Liver (tissue), 9 donors: Measurements from ENCODE around the gene RRP8. TPM values are rescaled to one million over a fixed set of nuclear protein-coding genes. Genes with fewer than 3 reads are reported as not detected.

Experiments
- DNase-seq: peaks from one replicate; pipeline ENCODE4 v3.0.0-alpha.2; 2017; ENCODE audit warnings: low spot score
- H3K27ac ChIP-seq, 2 donors: one replicate each; pipeline ENCODE4 v1.7.0; 2013; ENCODE audit warnings: inconsistent platforms in 2 of 2, low read length in 2 of 2, control low read depth in 1 of 2, low read depth in 1 of 2, mild to moderate bottlenecking in 1 of 2
- H3K27me3 ChIP-seq, 4 donors: one replicate each; pipeline versions ENCODE4 v1.6.1 to v1.7.0; 2013; ENCODE audit warnings: low read length in 3 of 4, inconsistent platforms in 1 of 4, mild to moderate bottlenecking in 1 of 4, moderate library complexity in 1 of 4; ENCODE audit not compliant: control insufficient read depth in 4 of 4, insufficient read depth in 4 of 4
- H3K36me3 ChIP-seq, 4 donors: one replicate each; pipeline versions ENCODE4 v1.6.1 to v1.7.0; 2013; ENCODE audit warnings: low read length in 3 of 4, mild to moderate bottlenecking in 3 of 4, low read depth in 1 of 4, moderate library complexity in 1 of 4; ENCODE audit not compliant: control insufficient read depth in 4 of 4, insufficient read depth in 3 of 4
- H3K4me1 ChIP-seq, 4 donors: one replicate each; pipeline versions ENCODE4 v1.6.1 to v1.7.0; 2013; ENCODE audit warnings: low read length in 3 of 4, mild to moderate bottlenecking in 3 of 4, moderate library complexity in 1 of 4; ENCODE audit not compliant: control insufficient read depth in 4 of 4, insufficient read depth in 4 of 4
- H3K4me3 ChIP-seq, 3 donors: one replicate each; pipeline versions ENCODE4 v1.6.1 to v1.7.0; 2013; ENCODE audit warnings: low read length in 3 of 3, control low read depth in 1 of 3, low read depth in 1 of 3, mild to moderate bottlenecking in 1 of 3
- H3K9ac ChIP-seq, 2 donors: one replicate each; pipeline ENCODE4 v1.7.0; 2013; ENCODE audit warnings: low read length in 2 of 2, mild to moderate bottlenecking in 2 of 2, moderate library complexity in 2 of 2, control low read depth in 1 of 2, low read depth in 1 of 2
- H3K9me3 ChIP-seq, 4 donors: one replicate each; pipeline versions ENCODE4 v1.6.1 to v1.7.0; 2013; ENCODE audit warnings: low read length in 3 of 4; ENCODE audit not compliant: control insufficient read depth in 4 of 4
- CTCF ChIP-seq: fragments of 150-350 bp; IDR thresholded peaks from 2 replicates; pipeline ENCODE4 v1.5.1; 2017; ENCODE audit warnings: improper control_type of control experiment, low read depth, low read length; ENCODE audit not compliant: missing input control
- EGR1 ChIP-seq, 2 donors: IDR thresholded peaks; 2 replicates each; pipeline ENCODE4 v1.6.1; 2016 to 2018; ENCODE audit warnings: antibody characterized with exemption in 2 of 2, low read depth in 2 of 2
- FOXA1 ChIP-seq: IDR thresholded peaks from 2 replicates; pipeline ENCODE4 v1.6.1; 2016; ENCODE audit warnings: antibody characterized with exemption
- FOXA2 ChIP-seq: IDR thresholded peaks from 2 replicates; pipeline ENCODE4 v1.6.1; 2016; ENCODE audit warnings: antibody characterized with exemption
- GABPA ChIP-seq, 2 donors: IDR thresholded peaks in 1 of 2; conservative IDR thresholded peaks in 1 of 2; 2 replicates each; pipeline ENCODE4 v1.6.1; 2016; ENCODE audit warnings: antibody characterized with exemption in 2 of 2, mild to moderate bottlenecking in 1 of 2, moderate library complexity in 1 of 2
- HNF4A ChIP-seq, 2 donors: conservative IDR thresholded peaks; 2 replicates each; pipeline ENCODE4 v1.6.1; 2016; ENCODE audit warnings: antibody characterized with exemption in 2 of 2, mild to moderate bottlenecking in 2 of 2
- HNF4G ChIP-seq: IDR thresholded peaks from 2 replicates; pipeline ENCODE4 v1.6.1; 2016; ENCODE audit warnings: antibody characterized with exemption
- JUND ChIP-seq, 2 donors: IDR thresholded peaks; 2 replicates each; pipeline ENCODE4 v1.6.1; 2016; ENCODE audit warnings: antibody characterized with exemption in 2 of 2
- NR2F2 ChIP-seq: IDR thresholded peaks from 2 replicates; pipeline ENCODE4 v1.6.1; 2016; ENCODE audit warnings: antibody characterized with exemption
- RAD21 ChIP-seq, 2 donors: IDR thresholded peaks; 2 replicates each; pipeline ENCODE4 v1.6.1; 2016; ENCODE audit warnings: antibody characterized with exemption in 2 of 2, mild to moderate bottlenecking in 2 of 2
- RXRA ChIP-seq, 2 donors: IDR thresholded peaks; 2 replicates each; pipeline ENCODE4 v1.6.1; 2017 to 2018; ENCODE audit warnings: antibody characterized with exemption in 2 of 2, mild to moderate bottlenecking in 1 of 2
- TAF1 ChIP-seq: conservative IDR thresholded peaks from 2 replicates; pipeline ENCODE4 v1.6.1; 2016; ENCODE audit warnings: antibody characterized with exemption, mild to moderate bottlenecking
- YY1 ChIP-seq: IDR thresholded peaks from 2 replicates; pipeline ENCODE4 v1.6.1; 2016; ENCODE audit warnings: antibody characterized with exemption, mild to moderate bottlenecking
- ZBTB33 ChIP-seq: IDR thresholded peaks from 2 replicates; pipeline ENCODE4 v1.6.1; 2016; ENCODE audit warnings: antibody characterized with exemption
- WGBS: extraction: QIAGEN DNeasy Blood & Tissue Kit; methylation state at CpG from one replicate; pipeline ENCODE4 v1.1.7; 2013; 5-methylcytosine and 5-hydroxymethylcytosine counted together
- polyA plus RNA-seq, 2 donors: library from polyadenylated mRNA; stranded (reverse) in 1 of 2; unstranded in 1 of 2; fragments of 200-250 nt in 1 of 2; fragments of >200 nt in 1 of 2; fragmentation: Nextera tagmentation in 1 of 2; extraction: Ambion mirVana in 1 of 2; gene quantifications; one replicate each; pipeline versions ENCODE4 v1.2.1 to v1.2.3, GENCODE V29; 2013 to 2015
- total RNA-seq, 2 donors: library from RNA; depleted of rRNA; stranded (reverse); fragments of >200 nt; gene quantifications; one replicate each; pipeline ENCODE4 v1.2.3, GENCODE V29; 2014
- TF ChIP-seq, protein P1 (sequence below): IDR thresholded peaks from 2 replicates; pipeline ENCODE4 v1.6.1; 2016; ENCODE audit warnings: antibody characterized with exemption
- donor health status: healthy.
- donor health status: healthy.
- donor health status: healthy.
- donor health status: healthy.
- donor health status: healthy.

Gene RRP8
- total and polyA plus RNA-seq, 4 donors, result 10.3 to 12.6 (median 11.2) TPM

GRCh38 chr11:6563667-6564066, 39.7 kb downstream of the RRP8 start:
- Histone ChIP-seq H3K27me3 (no peaks in the 10 kb centered on the region), H3K9me3 (no peaks in the 10 kb centered on the region), H3K36me3 (no peaks in the 10 kb centered on the region), H3K4me1 (peaks cover 3 to 26% (median 23%) of the 10 kb centered on the region in 4 donors), H3K27ac (no peak overlapping the region), H3K4me3 (no peak overlapping the region), H3K9ac (no peak overlapping the region)
- no peak for TF ChIP-seq HNF4A (conservative IDR thresholded peaks at IDR 0.05)
- TF ChIP-seq EGR1 (IDR thresholded peaks at IDR 0.05; ENCODE audit: low read depth in 2 of 2), result no peak
- no peak for TF ChIP-seq YY1
- no peak for DNase-seq
- WGBS, result 84% methylated on average over 10 of the region's 10 CpGs

DNA sequence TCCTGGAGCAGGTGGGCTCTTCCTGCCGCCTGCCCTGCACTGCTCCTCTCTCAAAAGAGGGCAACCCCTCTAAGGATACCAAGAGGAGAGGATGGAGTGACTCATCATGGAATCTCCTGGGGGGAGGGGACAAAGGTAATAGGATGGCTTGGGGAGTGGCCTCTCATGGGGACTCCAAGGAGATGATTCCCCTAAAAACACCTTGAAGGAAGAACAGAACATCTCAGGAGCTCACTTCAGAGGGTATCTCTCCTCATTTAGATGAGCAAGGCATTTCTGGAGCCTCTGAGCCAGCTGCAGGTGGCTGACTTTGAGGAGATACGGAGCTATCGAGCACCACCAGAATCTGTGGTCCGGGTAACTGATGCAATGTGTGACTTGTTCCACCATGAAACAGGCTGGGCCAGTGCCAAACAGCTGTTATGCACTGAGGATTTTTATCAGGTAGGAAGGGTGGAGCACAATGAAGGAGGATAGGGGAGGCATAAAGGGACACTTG, 40.2 kb downstream of the RRP8 start:
- Histone ChIP-seq H3K27ac (no peak overlapping the region), H3K36me3 (no peaks in the 10 kb centered on the region), H3K4me3 (no peak overlapping the region), H3K27me3 (no peaks in the 10 kb centered on the region), H3K4me1 (peaks cover 2 to 21% (median 18%) of the 10 kb centered on the region in 4 donors), H3K9me3 (no peaks in the 10 kb centered on the region), H3K9ac (no peak overlapping the region)
- TF ChIP-seq CTCF, result no peak
- TF ChIP-seq RAD21 (IDR thresholded peaks at IDR 0.05), result no peak
- TF ChIP-seq NR2F2, result no peak
- TF ChIP-seq GABPA (IDR thresholded peaks at IDR 0.05 in 1 of 2, conservative IDR thresholded peaks at IDR 0.05 in 1 of 2), result no peak
- no peak for TF ChIP-seq FOXA1
- no peak for TF ChIP-seq RXRA (IDR thresholded peaks at IDR 0.05)
- TF ChIP-seq HNF4A (conservative IDR thresholded peaks at IDR 0.05), result no peak
- TF ChIP-seq TAF1, result no peak
- no peak for TF ChIP-seq JUND (IDR thresholded peaks at IDR 0.05)
- no peak for TF ChIP-seq EGR1 (IDR thresholded peaks at IDR 0.05; ENCODE audit: low read depth in 2 of 2)
- TF ChIP-seq ZBTB33, result no peak
- TF ChIP-seq, protein P1, sequence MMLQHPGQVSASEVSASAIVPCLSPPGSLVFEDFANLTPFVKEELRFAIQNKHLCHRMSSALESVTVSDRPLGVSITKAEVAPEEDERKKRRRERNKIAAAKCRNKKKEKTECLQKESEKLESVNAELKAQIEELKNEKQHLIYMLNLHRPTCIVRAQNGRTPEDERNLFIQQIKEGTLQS, result no peak
- TF ChIP-seq FOXA2, result no peak
- whole genome bisulfite sequencing, result 100% methylated on average over 4 of the region's 4 CpGs
- peak; percentile 72 for DNase-seq

GRCh38 chr11:6561288-6561687, 42.1 kb downstream of the RRP8 start:
- no peak overlapping the region for H3K27ac ChIP-seq
- no peaks in the 10 kb centered on the region for H3K36me3 ChIP-seq
- H3K27me3 ChIP-seq, result no peaks in the 10 kb centered on the region
- TF ChIP-seq HNF4G, result no peak
- TF ChIP-seq YY1, result no peak
- no peak for TF ChIP-seq ZBTB33
- no peak overlapping the region for H3K9ac ChIP-seq
- no peak overlapping the region for H3K4me3 ChIP-seq
- no peak for DNase-seq
- 98% methylated on average over 3 of the region's 3 CpGs for WGBS
- no peaks in the 10 kb centered on the region for H3K9me3 ChIP-seq
- peaks cover 0 to 14% (median 10%) of the 10 kb centered on the region in 4 donors for H3K4me1 ChIP-seq
